Stimulated activated CD8-positive, alpha-beta memory T cell treated with anti-CD3 and anti-CD28 coated beads, Interleukin-4, amount 100 ng/mL, for 24 hours (primary cell): ENCODE results near the gene STAG1.
"Not testable (repeated sequence)": the region's sequence is repeated elsewhere in the genome, so short reads cannot be mapped to it uniquely, and the experiment has no call there.

Experiments
- DNase-seq: peaks from one replicate; pipeline ENCODE4 v3.0.0-alpha.2; 2020; ENCODE audit warnings: low read depth

The STAG1 gene

GRCh38 chr3:136503056-136503455 is 249.1 kb downstream of the STAG1 start:
- DNase-seq = no peak

- no peak for DNase-seq
These were observed 253.2 kb downstream of the STAG1 start for GRCh38 chr3:136498919-136499447.

GRCh38 chr3:136495213-136495612 is 257.0 kb downstream of the STAG1 start:
- no peak for DNase-seq

GRCh38 chr3:136490646-136491405 is 261.4 kb downstream of the STAG1 start:
- DNase-seq = no peak

- no peak for DNase-seq
These were observed 266.4 kb downstream of the STAG1 start for GRCh38 chr3:136485777-136486176.

GRCh38 chr3:136476280-136476679 is 275.9 kb downstream of the STAG1 start:
- no peak for DNase-seq

GRCh38 chr3:136474876-136475275 is 277.3 kb downstream of the STAG1 start:
- not testable (repeated sequence) for DNase-seq

- no peak for DNase-seq
These were observed 278.4 kb downstream of the STAG1 start for GRCh38 chr3:136473716-136474326.

GRCh38 chr3:136465296-136465695 is 286.9 kb downstream of the STAG1 start:
- no peak for DNase-seq

GRCh38 chr3:136464502-136464901 is 287.7 kb downstream of the STAG1 start:
- no peak for DNase-seq

- DNase-seq = no peak
These were observed 289.0 kb downstream of the STAG1 start for GRCh38 chr3:136463170-136463569.

GRCh38 chr3:136457793-136458192 is 294.4 kb downstream of the STAG1 start:
- DNase-seq = no peak

GRCh38 chr3:136456196-136456595 is 296.0 kb downstream of the STAG1 start:
- DNase-seq = no peak

- no peak for DNase-seq
These were observed 307.6 kb downstream of the STAG1 start for GRCh38 chr3:136444581-136444980.

- no peak for DNase-seq
These were observed 315.1 kb downstream of the STAG1 start for GRCh38 chr3:136437043-136437442.

GRCh38 chr3:136434429-136434828 is 317.7 kb downstream of the STAG1 start:
- no peak for DNase-seq

GRCh38 chr3:136432685-136433084 is 319.5 kb downstream of the STAG1 start:
- no peak for DNase-seq

- DNase-seq = no peak
These were observed 324.0 kb downstream of the STAG1 start for GRCh38 chr3:136428167-136428566.

GRCh38 chr3:136427236-136427635 is 324.9 kb downstream of the STAG1 start:
- no peak for DNase-seq

GRCh38 chr3:136414476-136414875 is 337.7 kb downstream of the STAG1 start:
- no peak for DNase-seq

- no peak for DNase-seq
These were observed 339.9 kb downstream of the STAG1 start for GRCh38 chr3:136412307-136412706.

- DNase-seq = no peak
These were observed 342.6 kb downstream of the STAG1 start for GRCh38 chr3:136409549-136409948.

- DNase-seq = no peak
These were observed 348.1 kb downstream of the STAG1 start for GRCh38 chr3:136404056-136404455.

- no peak for DNase-seq
These were observed 355.3 kb downstream of the STAG1 start for GRCh38 chr3:136396916-136397315.
